ENCODE measurements around the gene KCNH8.

DNA sequence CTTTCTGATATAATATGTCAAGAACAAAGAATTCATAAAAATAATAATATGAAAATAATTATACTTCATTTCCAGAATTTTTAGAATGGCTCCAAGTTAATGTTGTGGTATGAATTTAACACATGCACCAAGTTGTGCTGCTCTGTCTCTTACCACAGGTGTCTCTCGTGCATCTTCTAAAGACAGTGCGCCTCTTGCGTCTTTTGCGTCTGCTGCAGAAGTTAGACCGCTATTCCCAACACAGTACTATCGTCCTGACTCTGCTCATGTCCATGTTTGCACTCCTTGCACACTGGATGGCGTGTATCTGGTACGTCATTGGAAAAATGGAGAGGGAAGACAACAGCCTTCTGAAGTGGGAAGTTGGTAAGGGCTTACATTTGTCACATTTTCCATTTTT lies 246.6 kb downstream of the KCNH8 start:
- TF ChIP-seq BACH2 (CRISPR knock-in tag; IDR thresholded peaks at IDR 0.05; ENCODE audit: borderline replicate concordance) (no peak), ZNF8 (CRISPR knock-in tag; IDR thresholded peaks at IDR 0.05) (no peak), ESRRG (CRISPR knock-in tag; IDR thresholded peaks at IDR 0.05) (no peak), ZNF70 (CRISPR knock-in tag; IDR thresholded peaks at IDR 0.05) (no peak), ZFP3 (CRISPR knock-in tag; IDR thresholded peaks at IDR 0.05) (no peak), ARNTL (CRISPR knock-in tag; IDR thresholded peaks at IDR 0.05; ENCODE audit: borderline replicate concordance, low read depth) (no peak), GLIS3 (CRISPR knock-in tag; IDR thresholded peaks at IDR 0.05) (no peak), ZC3H10 (CRISPR knock-in tag; IDR thresholded peaks at IDR 0.05) (no peak)
- TF ChIP-seq, protein P1, sequence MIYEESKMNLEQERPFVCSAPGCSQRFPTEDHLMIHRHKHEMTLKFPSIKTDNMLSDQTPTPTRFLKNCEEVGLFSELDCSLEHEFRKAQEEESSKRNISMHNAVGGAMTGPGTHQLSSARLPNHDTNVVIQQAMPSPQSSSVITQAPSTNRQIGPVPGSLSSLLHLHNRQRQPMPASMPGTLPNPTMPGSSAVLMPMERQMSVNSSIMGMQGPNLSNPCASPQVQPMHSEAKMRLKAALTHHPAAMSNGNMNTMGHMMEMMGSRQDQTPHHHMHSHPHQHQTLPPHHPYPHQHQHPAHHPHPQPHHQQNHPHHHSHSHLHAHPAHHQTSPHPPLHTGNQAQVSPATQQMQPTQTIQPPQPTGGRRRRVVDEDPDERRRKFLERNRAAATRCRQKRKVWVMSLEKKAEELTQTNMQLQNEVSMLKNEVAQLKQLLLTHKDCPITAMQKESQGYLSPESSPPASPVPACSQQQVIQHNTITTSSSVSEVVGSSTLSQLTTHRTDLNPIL (CRISPR knock-in tag; IDR thresholded peaks at IDR 0.05; ENCODE audit: low read depth), result no peak
- TF ChIP-seq, protein P2, sequence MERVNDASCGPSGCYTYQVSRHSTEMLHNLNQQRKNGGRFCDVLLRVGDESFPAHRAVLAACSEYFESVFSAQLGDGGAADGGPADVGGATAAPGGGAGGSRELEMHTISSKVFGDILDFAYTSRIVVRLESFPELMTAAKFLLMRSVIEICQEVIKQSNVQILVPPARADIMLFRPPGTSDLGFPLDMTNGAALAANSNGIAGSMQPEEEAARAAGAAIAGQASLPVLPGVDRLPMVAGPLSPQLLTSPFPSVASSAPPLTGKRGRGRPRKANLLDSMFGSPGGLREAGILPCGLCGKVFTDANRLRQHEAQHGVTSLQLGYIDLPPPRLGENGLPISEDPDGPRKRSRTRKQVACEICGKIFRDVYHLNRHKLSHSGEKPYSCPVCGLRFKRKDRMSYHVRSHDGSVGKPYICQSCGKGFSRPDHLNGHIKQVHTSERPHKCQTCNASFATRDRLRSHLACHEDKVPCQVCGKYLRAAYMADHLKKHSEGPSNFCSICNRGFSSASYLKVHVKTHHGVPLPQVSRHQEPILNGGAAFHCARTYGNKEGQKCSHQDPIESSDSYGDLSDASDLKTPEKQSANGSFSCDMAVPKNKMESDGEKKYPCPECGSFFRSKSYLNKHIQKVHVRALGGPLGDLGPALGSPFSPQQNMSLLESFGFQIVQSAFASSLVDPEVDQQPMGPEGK (CRISPR knock-in tag; IDR thresholded peaks at IDR 0.05; ENCODE audit: borderline replicate concordance), result no peak
- TF ChIP-seq, protein P3, sequence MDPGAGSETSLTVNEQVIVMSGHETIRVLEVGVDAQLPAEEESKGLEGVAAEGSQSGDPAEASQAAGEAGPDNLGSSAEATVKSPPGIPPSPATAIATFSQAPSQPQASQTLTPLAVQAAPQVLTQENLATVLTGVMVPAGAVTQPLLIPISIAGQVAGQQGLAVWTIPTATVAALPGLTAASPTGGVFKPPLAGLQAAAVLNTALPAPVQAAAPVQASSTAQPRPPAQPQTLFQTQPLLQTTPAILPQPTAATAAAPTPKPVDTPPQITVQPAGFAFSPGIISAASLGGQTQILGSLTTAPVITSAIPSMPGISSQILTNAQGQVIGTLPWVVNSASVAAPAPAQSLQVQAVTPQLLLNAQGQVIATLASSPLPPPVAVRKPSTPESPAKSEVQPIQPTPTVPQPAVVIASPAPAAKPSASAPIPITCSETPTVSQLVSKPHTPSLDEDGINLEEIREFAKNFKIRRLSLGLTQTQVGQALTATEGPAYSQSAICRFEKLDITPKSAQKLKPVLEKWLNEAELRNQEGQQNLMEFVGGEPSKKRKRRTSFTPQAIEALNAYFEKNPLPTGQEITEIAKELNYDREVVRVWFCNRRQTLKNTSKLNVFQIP (CRISPR knock-in tag; IDR thresholded peaks at IDR 0.05; ENCODE audit: borderline replicate concordance, low read depth), result no peak

Data from SK-N-SH treated with all-trans-retinoic acid at 6 μM for 48 hours (cell line).